Measurements from ENCODE around the gene STN1. TPM values are rescaled to one million over a fixed set of nuclear protein-coding genes. Genes with fewer than 3 reads are reported as not detected.

The STN1 gene
- total and polyA plus RNA-seq, 2 of the 4 experiments (the other 2 are of a cell fraction): 17.8 to 32.3 TPM

GRCh38 chr10:103872137-103872931 lies 45.6 kb downstream of the STN1 start:
- Histone ChIP-seq H3K79me1 (ENCODE audit: low read depth in 1 of 2, low read length in 2 of 2) (no peaks in the 10 kb centered on the region), H2AK9ac (replicated peaks; ENCODE audit: low read depth, low read length, poor library complexity) (no peak overlapping the region), H3K4me3 (ENCODE audit: insufficient read depth, low read depth, low read length) (no peak overlapping the region), H3K36me3 (ENCODE audit: control insufficient read depth, insufficient read depth, low read length) (no peaks in the 10 kb centered on the region), H3K9me1 (ENCODE audit: insufficient read depth, low read length) (peaks cover 5% of the 10 kb centered on the region; the same call in 1 of the 2 replicates), H3K56ac (ENCODE audit: extremely low read depth, insufficient read depth, low read length) (no peak overlapping the region), H3K27me3 (ENCODE audit: control insufficient read depth, insufficient read depth, low read length) (no peaks in the 10 kb centered on the region; the same call in 1 of the 2 replicates), H3K4me2 (ENCODE audit: low read depth, low read length) (no peak overlapping the region), H3K4me1 (ENCODE audit: control insufficient read depth, insufficient read depth, low read length) (no peaks in the 10 kb centered on the region), H4K20me1 (ENCODE audit: insufficient read depth, low read length) (no peaks in the 10 kb centered on the region), H3K23ac (ENCODE audit: low read depth, low read length) (no peak overlapping the region), H3K18ac (ENCODE audit: low read depth, low read length) (no peak overlapping the region), H2BK120ac (ENCODE audit: low read depth, low read length) (no peak overlapping the region), H4K8ac (ENCODE audit: low read depth in 2 of 2, low read length in 2 of 2) (no peak overlapping the region), H2BK15ac (ENCODE audit: low read depth, low read length) (no peak overlapping the region), H2BK20ac (ENCODE audit: low read depth, low read length) (no peak overlapping the region), H3K9me3 (ENCODE audit: control insufficient read depth, insufficient read depth, low read length) (no peaks in the 10 kb centered on the region), H3K14ac (replicated peaks; ENCODE audit: low read depth, low read length) (no peak overlapping the region), H2AK5ac (ENCODE audit: low read depth, low read length) (no peak overlapping the region), H4K91ac (ENCODE audit: insufficient read depth, low read depth, low read length) (no peak overlapping the region), H3K4ac (ENCODE audit: low read depth, low read length) (no peak overlapping the region), H2AFZ (replicated peaks; ENCODE audit: low read length, poor library complexity) (peak overlapping the region; percentile 9), H3K27ac (ENCODE audit: insufficient read depth, low read length) (no peak overlapping the region), H2BK5ac (ENCODE audit: low read depth, low read length, poor library complexity, severe bottlenecking) (no peak overlapping the region), H3K9ac (ENCODE audit: low read depth, low read length) (no peak overlapping the region), H4K5ac (ENCODE audit: low read depth, low read length) (no peak overlapping the region)
- dilution Hi-C loops (cut with HindIII; ENCODE audit: low sequenced_read_pairs, unreplicated experiment): loop anchor here (25.0 kb wide), 1 partner anchor 160 kb away; no protein-coding TSS in a partner anchor
- DNase-seq: peak; percentile 59
- BruUV-seq (replicated peaks): no TSS peak
- POLR2A ChIA-PET (ENCODE audit: unreplicated experiment): no interaction called here
- 86% methylated on average over 8 of the region's 16 CpGs; no CpG with 5 or more reads in 1 of the 2 experiments for WGBS, 2 experiments (ENCODE audit: extremely low coverage in 2 of 2, insufficient read length in 1 of 2)
- in situ Hi-C loops (cut with MboI; ENCODE audit: low sequenced_read_pairs): no loop called here
- TF ChIP-seq POLR2A (IDR thresholded peaks at IDR 0.05; ENCODE audit: low read depth, low read length): no peak
- no peak for TF ChIP-seq CHD1 (IDR thresholded peaks at IDR 0.05; ENCODE audit: low read depth, low read length)
- TF ChIP-seq SMC3 (IDR thresholded peaks at IDR 0.05; ENCODE audit: low read depth, low read length): no peak
- no peak for TF ChIP-seq RAD21 (IDR thresholded peaks at IDR 0.05; ENCODE audit: low read length)
- TF ChIP-seq MAFK (IDR thresholded peaks at IDR 0.05; ENCODE audit: low read depth, low read length): no peak
- no peak for TF ChIP-seq RCOR1 (IDR thresholded peaks at IDR 0.05; ENCODE audit: insufficient replicate concordance, low read length)
- no peak for TF ChIP-seq ELK1 (IDR thresholded peaks at IDR 0.05; ENCODE audit: borderline replicate concordance, low read depth, low read length)
- no peak for TF ChIP-seq FOS (IDR thresholded peaks at IDR 0.05; ENCODE audit: low read depth, low read length)
- no peak for TF ChIP-seq BHLHE40 (IDR thresholded peaks at IDR 0.05; ENCODE audit: low read depth, low read length)
- intact Hi-C loops (cut with micrococcal nuclease): no loop called here
- peak; percentile 40; the same call in 1 of the 2 replicates for ATAC-seq (ENCODE audit: low read depth)
- CTCF ChIA-PET: no interaction called here

Data from IMR-90 (cell line).